Measurements from ENCODE around the gene AICDA.
A peak's percentile ranks its signal among the peaks of the same experiment; 100 is the strongest.

AICDA gene

GRCh38 chr12:8561011-8561410, 51.6 kb downstream of the AICDA start:
- WGBS, 2 experiments (ENCODE audit: insufficient coverage in 2 of 2), result 84 to 96% methylated on average over 4 of the region's 4 CpGs
- Histone ChIP-seq H3K4me3 (ENCODE audit: extremely low read depth, insufficient read depth, low read length, poor library complexity, severe bottlenecking) (no peak overlapping the region), H3K27ac (ENCODE audit: low read depth, low read length, severe bottlenecking) (no peak overlapping the region), H3K4me1 (ENCODE audit: control insufficient read depth, insufficient read depth, low read length, poor library complexity, severe bottlenecking) (no peaks in the 10 kb centered on the region), H3K9me3 (ENCODE audit: control insufficient read depth, low read length) (peaks cover 12% of the 10 kb centered on the region), H3K36me3 (ENCODE audit: control insufficient read depth, insufficient read depth, low read length) (no peaks in the 10 kb centered on the region)

- H3K9me3 ChIP-seq (ENCODE audit: control insufficient read depth, low read length), result peaks cover 12% of the 10 kb centered on the region
- WGBS, 2 experiments (ENCODE audit: insufficient coverage in 2 of 2), result 88 to 92% methylated on average over 8 to 9 of the region's 11 CpGs
- no peak overlapping the region for H3K27ac ChIP-seq (ENCODE audit: low read depth, low read length, severe bottlenecking)
- H3K36me3 ChIP-seq (ENCODE audit: control insufficient read depth, insufficient read depth, low read length), result no peaks in the 10 kb centered on the region
- no peaks in the 10 kb centered on the region for H3K4me1 ChIP-seq (ENCODE audit: control insufficient read depth, insufficient read depth, low read length, poor library complexity, severe bottlenecking)
- no peak overlapping the region for H3K4me3 ChIP-seq (ENCODE audit: extremely low read depth, insufficient read depth, low read length, poor library complexity, severe bottlenecking)
These were observed 53.0 kb downstream of the AICDA start for GRCh38 chr12:8559676-8560075.

- no peak overlapping the region for H3K27ac ChIP-seq (ENCODE audit: low read depth, low read length, severe bottlenecking)
- no peak overlapping the region for H3K4me3 ChIP-seq (ENCODE audit: extremely low read depth, insufficient read depth, low read length, poor library complexity, severe bottlenecking)
- 80% methylated on average over 2 of the region's 2 CpGs; no CpG with 5 or more reads in 1 of the 2 experiments for WGBS, 2 experiments (ENCODE audit: insufficient coverage in 2 of 2)
- no peaks in the 10 kb centered on the region for H3K4me1 ChIP-seq (ENCODE audit: control insufficient read depth, insufficient read depth, low read length, poor library complexity, severe bottlenecking)
- no peaks in the 10 kb centered on the region for H3K36me3 ChIP-seq (ENCODE audit: control insufficient read depth, insufficient read depth, low read length)
- H3K9me3 ChIP-seq (ENCODE audit: control insufficient read depth, low read length), result peaks cover 5% of the 10 kb centered on the region
These were observed 56.0 kb downstream of the AICDA start for GRCh38 chr12:8556531-8557097.

- Histone ChIP-seq H3K4me3 (ENCODE audit: extremely low read depth, insufficient read depth, low read length, poor library complexity, severe bottlenecking) (no peak overlapping the region), H3K4me1 (ENCODE audit: control insufficient read depth, insufficient read depth, low read length, poor library complexity, severe bottlenecking) (no peaks in the 10 kb centered on the region), H3K27ac (ENCODE audit: low read depth, low read length, severe bottlenecking) (peak overlapping the region; percentile 73), H3K9me3 (ENCODE audit: control insufficient read depth, low read length) (no peaks in the 10 kb centered on the region), H3K36me3 (ENCODE audit: control insufficient read depth, insufficient read depth, low read length) (no peaks in the 10 kb centered on the region)
- WGBS, 2 experiments (ENCODE audit: insufficient coverage in 2 of 2), result 91 to 100% methylated on average over 4 of the region's 5 CpGs
These were observed 58.0 kb downstream of the AICDA start for GRCh38 chr12:8554451-8555195.

GRCh38 chr12:8553088-8553627, 59.5 kb downstream of the AICDA start:
- H3K4me3 ChIP-seq (ENCODE audit: extremely low read depth, insufficient read depth, low read length, poor library complexity, severe bottlenecking), result no peak overlapping the region
- no peaks in the 10 kb centered on the region for H3K36me3 ChIP-seq (ENCODE audit: control insufficient read depth, insufficient read depth, low read length)
- H3K4me1 ChIP-seq (ENCODE audit: control insufficient read depth, insufficient read depth, low read length, poor library complexity, severe bottlenecking), result no peaks in the 10 kb centered on the region
- H3K27ac ChIP-seq (ENCODE audit: low read depth, low read length, severe bottlenecking), result no peak overlapping the region
- WGBS, 2 experiments (ENCODE audit: insufficient coverage in 2 of 2), result 80 to 88% methylated on average over 2 to 3 of the region's 6 CpGs
- no peaks in the 10 kb centered on the region for H3K9me3 ChIP-seq (ENCODE audit: control insufficient read depth, low read length)
